Lung (tissue), 16 donors: ENCODE results near the gene DNAI4. TPM values are rescaled to one million over a fixed set of nuclear protein-coding genes. Genes with fewer than 3 reads are reported as not detected.
"Not testable (repeated sequence)": the region's sequence is repeated elsewhere in the genome, so short reads cannot be mapped to it uniquely, and the experiment has no call there.

ENCODE experiments used
- ATAC-seq: fragments of 200-7000 bp; cut with Tn5 transposase; one replicate; pipeline ENCODE4 v1.9.1; 2020; ENCODE audit warnings: moderate number of reproducible peaks; ENCODE audit not compliant: insufficient read depth, low FRiP score
- DNase-seq, 3 donors: peaks; one replicate each; pipeline ENCODE4 v3.0.0-alpha.2; 2013 to 2017
- H3K27ac ChIP-seq, 2 donors: one replicate each; pipeline ENCODE4 v1.5.1; 2013; ENCODE audit warnings: mild to moderate bottlenecking in 2 of 2, moderate library complexity in 2 of 2, control low read depth in 1 of 2, inconsistent platforms in 1 of 2, low read depth in 1 of 2, low read length in 1 of 2
- H3K27me3 ChIP-seq, 3 donors: one replicate each; pipeline ENCODE4 v1.5.1; 2013; ENCODE audit warnings: low read length in 2 of 3; ENCODE audit not compliant: control insufficient read depth in 3 of 3, insufficient read depth in 3 of 3
- H3K36me3 ChIP-seq, 4 donors: one replicate each; pipeline ENCODE4 v1.5.1; 2013; ENCODE audit warnings: low read length in 4 of 4, mild to moderate bottlenecking in 1 of 4, moderate library complexity in 1 of 4; ENCODE audit not compliant: control insufficient read depth in 4 of 4, insufficient read depth in 4 of 4
- H3K4me1 ChIP-seq, 5 donors: one replicate each; pipeline ENCODE4 v1.5.1; 2013; ENCODE audit warnings: low read length in 5 of 5, mild to moderate bottlenecking in 2 of 5, moderate library complexity in 1 of 5; ENCODE audit not compliant: control insufficient read depth in 5 of 5, insufficient read depth in 5 of 5
- H3K4me3 ChIP-seq: one replicate; pipeline ENCODE4 v1.5.1; 2013; ENCODE audit warnings: mild to moderate bottlenecking, control low read depth, moderate library complexity
- H3K9ac ChIP-seq, 2 donors: one replicate each; pipeline ENCODE4 v1.5.1; 2013; ENCODE audit warnings: low read length in 2 of 2, control low read depth in 1 of 2; ENCODE audit not compliant: insufficient read depth in 1 of 2
- H3K9me3 ChIP-seq, 4 donors: one replicate each; pipeline ENCODE4 v1.5.1; 2013; ENCODE audit warnings: low read length in 3 of 4, mild to moderate bottlenecking in 1 of 4, moderate library complexity in 1 of 4; ENCODE audit not compliant: control insufficient read depth in 4 of 4, insufficient read depth in 3 of 4
- WGBS, 2 donors: extraction: QIAGEN DNeasy Blood & Tissue Kit; methylation state at CpG; one replicate each; pipeline ENCODE4 v1.1.7; 2013; 5-methylcytosine and 5-hydroxymethylcytosine counted together
- long read RNA-seq, 5 donors: transcript quantifications; one replicate each; lab custom pipeline, GENCODE V29; 2026
- polyA plus RNA-seq, 2 donors: library from polyadenylated mRNA; stranded (reverse); fragments of 200-250 nt; gene quantifications; one replicate each; pipeline ENCODE4 v1.2.1, GENCODE V29; 2013
- total RNA-seq, 2 donors: library from RNA; depleted of rRNA in 1 of 2; stranded (reverse); fragments of >200 nt in 1 of 2; gene quantifications; one replicate each; pipeline ENCODE4 v1.2.1, GENCODE V29; 2014 to 2021
- TF ChIP-seq, protein P1 (sequence below): IDR thresholded peaks from 2 replicates; pipeline ENCODE4 v1.5.1; 2012; ENCODE audit warnings: mild to moderate bottlenecking; ENCODE audit errors: control extremely low read depth, extremely low read depth
- donor health status: control.
- donor health status: control.
- donor health status: Bipolar disorder and iron deficiency.
- donor health status: healthy.
- donor health status: DM: yes; HTN: yes; CAD: no.

DNAI4 gene, protein sequence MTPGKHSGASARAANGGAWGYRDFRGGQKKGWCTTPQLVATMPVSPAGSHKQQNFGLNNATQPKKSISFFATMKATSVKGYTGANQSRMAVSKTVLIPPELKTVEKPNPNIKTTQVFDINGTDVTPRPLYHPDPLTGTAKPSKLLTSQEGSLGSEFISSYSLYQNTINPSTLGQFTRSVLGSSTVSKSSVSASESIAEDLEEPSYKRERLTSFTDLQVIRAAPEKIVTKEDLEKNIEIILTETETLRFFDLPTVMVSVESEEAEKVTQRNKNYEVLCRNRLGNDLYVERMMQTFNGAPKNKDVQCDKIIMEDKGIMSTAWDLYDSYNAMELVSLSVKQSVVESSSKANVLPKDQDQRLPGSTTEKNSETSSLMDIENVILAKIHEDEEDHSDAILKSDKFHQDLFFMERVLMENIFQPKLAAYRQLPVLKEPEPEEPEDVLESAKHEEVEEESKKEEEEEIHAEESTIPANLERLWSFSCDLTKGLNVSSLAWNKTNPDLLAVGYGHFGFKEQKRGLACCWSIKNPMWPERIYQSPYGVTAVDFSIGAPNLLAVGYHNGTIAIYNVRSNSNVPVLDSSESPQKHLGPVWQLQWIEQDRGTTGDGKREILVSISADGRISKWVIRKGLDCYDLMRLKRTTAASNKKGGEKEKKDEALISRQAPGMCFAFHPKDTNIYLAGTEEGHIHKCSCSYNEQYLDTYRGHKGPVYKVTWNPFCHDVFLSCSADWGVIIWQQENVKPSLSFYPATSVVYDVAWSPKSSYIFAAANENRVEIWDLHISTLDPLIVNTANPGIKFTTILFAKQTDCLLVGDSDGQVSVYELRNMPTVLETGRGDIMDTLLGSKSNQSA
- total RNA-seq (10 to 100 TPM; 24.8 to 61.1 TPM), polyA plus RNA-seq (1 to 10 TPM; 4.4 to 6.3 TPM)
- long read RNA-seq, donor 1, partial matches to known transcripts: 0 of 2 reads
- long read RNA-seq, donor 1, other reads (novel, unspliced or antisense): 0 of 2 reads
- long read RNA-seq, donor 2, partial matches to known transcripts: 6 of 6 reads
- long read RNA-seq, donor 2, other reads (novel, unspliced or antisense): 0 of 6 reads
- long read RNA-seq, donor 3, partial matches to known transcripts: 0 of 1 reads
- long read RNA-seq, donor 3, other reads (novel, unspliced or antisense): 0 of 1 reads
- long read RNA-seq, donor 4: 0 reads
- long read RNA-seq, donor 5: 0 reads

DNA sequence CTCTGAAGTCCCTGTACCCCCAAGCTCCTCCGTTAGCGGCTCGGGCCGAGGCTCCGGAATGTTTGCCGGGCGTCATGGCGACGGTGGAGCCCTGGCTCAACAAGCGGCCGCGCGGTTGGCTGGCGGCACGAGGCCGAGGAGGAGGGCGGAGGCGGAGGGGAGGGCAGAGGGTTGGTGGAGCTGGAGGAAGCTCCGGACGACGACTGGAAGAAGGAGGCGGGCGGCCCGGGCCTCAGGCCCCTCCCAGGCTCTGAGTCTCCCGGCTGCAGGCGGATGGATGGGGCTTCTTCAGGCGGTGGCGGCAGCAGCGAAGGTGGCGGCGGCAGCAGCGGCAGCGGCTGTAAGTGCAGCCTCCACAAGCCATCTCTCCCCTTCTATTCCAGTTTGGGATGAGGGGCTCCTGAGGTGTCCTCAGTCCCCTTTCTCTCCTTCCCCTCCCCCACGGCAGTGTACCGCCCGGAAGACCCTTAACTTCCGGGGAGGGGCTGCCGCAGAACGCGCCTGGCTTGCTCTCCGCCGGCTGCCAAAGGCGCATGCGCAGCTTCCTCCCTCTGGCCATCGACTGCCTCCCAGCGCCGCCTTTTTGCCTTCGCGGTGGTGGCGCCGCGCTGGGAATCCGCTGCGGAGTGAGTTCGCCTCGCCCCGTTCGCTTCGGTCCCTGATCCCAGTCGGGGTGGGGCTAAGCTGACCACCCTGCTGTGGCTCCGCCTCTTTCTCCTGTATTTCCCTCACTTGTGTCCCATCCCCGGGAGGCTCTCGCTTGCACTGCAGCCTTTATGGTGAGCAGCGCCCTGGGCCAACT lies at the start of gene DNAI4, which contains the start of gene MIER1:
TSS of gene DNAI4 (minus strand) at position 101 of the 802 bp plus-strand sequence. CDS start at position 76, 25 bp downstream.
TSS of gene MIER1 (plus strand) at position 235 of the 802 bp plus-strand sequence. CDS start at position 274, 39 bp downstream.
- Histone ChIP-seq H3K4me3 (peak within 1 kb of the TSS; percentile 77), H3K9me3 (no peaks in the 10 kb centered on the region)
- ATAC-seq: peak; percentile 97

DNA sequence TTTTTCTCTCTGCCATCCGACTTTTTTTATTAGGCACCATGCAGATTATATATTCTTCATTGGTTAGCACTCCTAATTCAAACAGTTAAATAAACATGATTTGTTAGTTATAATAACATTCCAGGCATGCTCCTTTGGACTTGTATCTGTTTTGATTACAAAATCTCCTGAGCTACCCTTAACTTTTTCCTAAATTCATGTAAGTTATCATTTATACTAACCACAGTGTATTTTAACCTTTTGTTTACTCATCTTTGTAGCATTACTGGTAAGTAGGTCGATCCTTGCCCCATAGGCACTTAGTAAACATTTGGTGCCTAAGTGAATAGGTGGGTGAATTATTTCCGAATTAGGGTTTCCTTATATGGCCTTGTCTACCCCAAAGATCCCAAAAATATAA lies 43.9 kb upstream of the DNAI4 start:
- no peak overlapping the region for H3K27ac ChIP-seq
- H3K9ac ChIP-seq: no peak overlapping the region
- 86 to 95% methylated on average over 3 of the region's 3 CpGs for WGBS, 2 donors
- peaks cover 4 to 42% (median 7%) of the 10 kb centered on the region in 4 donors for H3K36me3 ChIP-seq
- DNase-seq: no peak
- no peaks in the 10 kb centered on the region for H3K27me3 ChIP-seq
- peaks cover 0 to 4% (median 0%) of the 10 kb centered on the region in 4 donors for H3K9me3 ChIP-seq
- no peaks in the 10 kb centered on the region for H3K4me1 ChIP-seq
- no peak for ATAC-seq
- TF ChIP-seq, protein P1, sequence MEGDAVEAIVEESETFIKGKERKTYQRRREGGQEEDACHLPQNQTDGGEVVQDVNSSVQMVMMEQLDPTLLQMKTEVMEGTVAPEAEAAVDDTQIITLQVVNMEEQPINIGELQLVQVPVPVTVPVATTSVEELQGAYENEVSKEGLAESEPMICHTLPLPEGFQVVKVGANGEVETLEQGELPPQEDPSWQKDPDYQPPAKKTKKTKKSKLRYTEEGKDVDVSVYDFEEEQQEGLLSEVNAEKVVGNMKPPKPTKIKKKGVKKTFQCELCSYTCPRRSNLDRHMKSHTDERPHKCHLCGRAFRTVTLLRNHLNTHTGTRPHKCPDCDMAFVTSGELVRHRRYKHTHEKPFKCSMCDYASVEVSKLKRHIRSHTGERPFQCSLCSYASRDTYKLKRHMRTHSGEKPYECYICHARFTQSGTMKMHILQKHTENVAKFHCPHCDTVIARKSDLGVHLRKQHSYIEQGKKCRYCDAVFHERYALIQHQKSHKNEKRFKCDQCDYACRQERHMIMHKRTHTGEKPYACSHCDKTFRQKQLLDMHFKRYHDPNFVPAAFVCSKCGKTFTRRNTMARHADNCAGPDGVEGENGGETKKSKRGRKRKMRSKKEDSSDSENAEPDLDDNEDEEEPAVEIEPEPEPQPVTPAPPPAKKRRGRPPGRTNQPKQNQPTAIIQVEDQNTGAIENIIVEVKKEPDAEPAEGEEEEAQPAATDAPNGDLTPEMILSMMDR: no peak
- no peak overlapping the region for H3K4me3 ChIP-seq

More for the DNA sequence above, at the start of gene DNAI4, which contains the start of gene MIER1:
- no peaks in the 10 kb centered on the region for H3K27me3 ChIP-seq
- WGBS, 2 donors: 0% methylated on average over 44 to 63 of the region's 64 CpGs
- peak within 1 kb of the TSS; percentile 88 to 94 for H3K27ac ChIP-seq
- TF ChIP-seq, protein P1: no peak
- peaks cover 0 to 5% (median 0%) of the 10 kb centered on the region in 4 donors for H3K36me3 ChIP-seq
- DNase-seq: peak; percentile 99 to 100 (median 99)
- H3K4me1 ChIP-seq: peaks cover 3 to 28% (median 7%) of the 10 kb centered on the region in 5 donors
- H3K9ac ChIP-seq: peak within 1 kb of the TSS; percentile 99

DNA sequence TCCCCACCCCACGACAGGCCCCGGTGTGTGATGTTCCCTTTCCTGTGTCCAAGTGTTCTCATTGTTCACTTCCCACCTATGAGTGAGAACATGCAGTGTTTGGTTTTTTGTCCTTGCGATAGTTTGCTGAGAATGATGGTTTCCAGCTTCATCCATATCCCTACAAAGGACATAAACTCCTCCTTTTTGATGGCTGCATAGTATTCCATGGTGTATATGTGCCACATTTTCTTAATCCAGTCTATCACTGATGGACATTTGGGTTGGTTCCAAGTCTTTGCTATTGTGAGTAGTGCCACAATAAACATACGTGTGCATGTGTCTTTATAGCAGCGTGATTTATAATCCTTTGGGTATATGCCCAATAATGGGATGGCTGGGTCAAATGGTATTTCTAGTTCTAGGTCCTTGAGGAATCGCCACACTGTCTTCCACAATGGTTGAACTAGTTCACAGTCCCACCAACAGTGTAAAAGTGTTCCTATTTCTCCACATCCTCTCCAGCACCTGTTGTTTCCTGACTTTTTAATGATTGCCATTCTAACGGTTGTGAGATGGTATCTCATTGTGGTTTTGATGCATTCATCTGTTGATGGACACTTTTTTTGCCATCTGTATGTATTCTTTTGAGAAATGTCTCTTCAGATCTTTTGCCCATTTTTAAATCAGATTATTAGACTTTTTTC lies 41.7 kb upstream of the DNAI4 start:
- not testable (repeated sequence) for DNase-seq, H3K9me3 ChIP-seq, H3K27ac ChIP-seq, H3K4me1 ChIP-seq, ATAC-seq, H3K4me3 ChIP-seq, H3K9ac ChIP-seq, H3K27me3 ChIP-seq
- peaks cover 6 to 41% (median 17%) of the 10 kb centered on the region in 4 donors for H3K36me3 ChIP-seq
- WGBS, 2 donors: 88 to 89% methylated on average over 7 of the region's 7 CpGs
